ENCODE data around the gene ADCY7. TPM values are rescaled to one million over a fixed set of nuclear protein-coding genes. Genes with fewer than 3 reads are reported as not detected.

Gene ADCY7
- total RNA-seq, 1 donor from 2014 or later: 30.3 TPM

DNA sequence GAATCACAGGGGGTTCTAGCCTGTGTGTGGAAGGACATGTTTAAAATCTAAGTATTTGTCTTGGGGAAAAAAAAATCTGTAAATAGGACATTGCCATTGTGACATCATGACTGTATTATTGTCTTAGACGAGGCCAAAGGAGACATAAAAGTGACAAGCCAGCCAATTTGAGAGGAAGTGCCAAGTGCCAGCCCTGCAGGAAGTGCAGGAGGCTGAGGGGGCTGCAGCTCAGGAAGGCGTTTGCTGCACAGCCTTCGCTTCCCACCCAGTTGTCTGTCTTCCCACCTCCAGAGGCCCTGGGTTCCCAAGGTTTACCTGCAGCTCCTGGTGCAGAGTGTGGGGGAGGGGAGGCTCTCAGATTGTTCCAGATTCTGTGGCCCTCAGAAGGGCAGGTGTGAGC, 1.3 kb downstream of the ADCY7 start:
- peaks cover 6% of the 10 kb centered on the region for H3K36me3 Mint-ChIP-seq (ENCODE audit: low read depth, unreplicated experiment)
- H3K79me2 ChIP-seq (ENCODE audit: insufficient read depth, low read length): peaks cover 23% of the 10 kb centered on the region
- peaks cover 6% of the 10 kb centered on the region for H4K20me1 ChIP-seq (ENCODE audit: insufficient read depth, low read length)
- H3K27ac ChIP-seq (ENCODE audit: low read depth, low read length): no peak overlapping the region
- no peak overlapping the region for H3K4me3 ChIP-seq (ENCODE audit: insufficient read depth, low read depth, low read length)
- no peak for DNase-seq (ENCODE audit: low read depth)
- TF ChIP-seq, protein P1, sequence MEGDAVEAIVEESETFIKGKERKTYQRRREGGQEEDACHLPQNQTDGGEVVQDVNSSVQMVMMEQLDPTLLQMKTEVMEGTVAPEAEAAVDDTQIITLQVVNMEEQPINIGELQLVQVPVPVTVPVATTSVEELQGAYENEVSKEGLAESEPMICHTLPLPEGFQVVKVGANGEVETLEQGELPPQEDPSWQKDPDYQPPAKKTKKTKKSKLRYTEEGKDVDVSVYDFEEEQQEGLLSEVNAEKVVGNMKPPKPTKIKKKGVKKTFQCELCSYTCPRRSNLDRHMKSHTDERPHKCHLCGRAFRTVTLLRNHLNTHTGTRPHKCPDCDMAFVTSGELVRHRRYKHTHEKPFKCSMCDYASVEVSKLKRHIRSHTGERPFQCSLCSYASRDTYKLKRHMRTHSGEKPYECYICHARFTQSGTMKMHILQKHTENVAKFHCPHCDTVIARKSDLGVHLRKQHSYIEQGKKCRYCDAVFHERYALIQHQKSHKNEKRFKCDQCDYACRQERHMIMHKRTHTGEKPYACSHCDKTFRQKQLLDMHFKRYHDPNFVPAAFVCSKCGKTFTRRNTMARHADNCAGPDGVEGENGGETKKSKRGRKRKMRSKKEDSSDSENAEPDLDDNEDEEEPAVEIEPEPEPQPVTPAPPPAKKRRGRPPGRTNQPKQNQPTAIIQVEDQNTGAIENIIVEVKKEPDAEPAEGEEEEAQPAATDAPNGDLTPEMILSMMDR (IDR thresholded peaks at IDR 0.05; ENCODE audit: insufficient read depth, low read depth, low read length): no peak
- no peak for TF ChIP-seq EZH2 (IDR thresholded peaks at IDR 0.05; ENCODE audit: insufficient read depth, low read length)
- peaks cover 21% of the 10 kb centered on the region for H3K4me1 Mint-ChIP-seq (ENCODE audit: low read depth, unreplicated experiment)
- peak overlapping the region; percentile 88 for H3K4me2 ChIP-seq (ENCODE audit: low read length)
- no peak overlapping the region for H2AFZ ChIP-seq (ENCODE audit: low read depth, low read length)
- H3K36me3 ChIP-seq (ENCODE audit: insufficient read depth, low read length): no peaks in the 10 kb centered on the region
- H3K4me3 Mint-ChIP-seq (ENCODE audit: unreplicated experiment): no peak overlapping the region
- H3K9ac ChIP-seq (ENCODE audit: low read length): no peak overlapping the region
- FAIRE-seq: no peak
- H3K27me3 Mint-ChIP-seq (ENCODE audit: low read depth, unreplicated experiment): no peaks in the 10 kb centered on the region
- H3K27ac Mint-ChIP-seq (ENCODE audit: unreplicated experiment): no peak overlapping the region
- no peaks in the 10 kb centered on the region for H3K27me3 ChIP-seq (ENCODE audit: insufficient read depth, low read length)
- H3K9me3 Mint-ChIP-seq (ENCODE audit: unreplicated experiment): no peaks in the 10 kb centered on the region
- no peaks in the 10 kb centered on the region for H3K9me3 ChIP-seq (ENCODE audit: insufficient read depth, low read depth, low read length)
- H3K4me1 ChIP-seq (ENCODE audit: insufficient read depth, low read length): peaks cover 21% of the 10 kb centered on the region

- Histone ChIP-seq H3K27ac (ENCODE audit: low read depth, low read length) (no peak overlapping the region), H3K4me1 (ENCODE audit: insufficient read depth, low read length) (peaks cover 21% of the 10 kb centered on the region), H3K9me3 (ENCODE audit: insufficient read depth, low read depth, low read length) (no peaks in the 10 kb centered on the region), H3K4me3 (ENCODE audit: insufficient read depth, low read depth, low read length) (no peak overlapping the region), H3K27me3 (ENCODE audit: insufficient read depth, low read length) (no peaks in the 10 kb centered on the region), H2AFZ (ENCODE audit: low read depth, low read length) (no peak overlapping the region), H4K20me1 (ENCODE audit: insufficient read depth, low read length) (peaks cover 13% of the 10 kb centered on the region), H3K4me2 (ENCODE audit: low read length) (no peak overlapping the region), H3K36me3 (ENCODE audit: insufficient read depth, low read length) (no peaks in the 10 kb centered on the region), H3K79me2 (ENCODE audit: insufficient read depth, low read length) (peaks cover 27% of the 10 kb centered on the region), H3K9ac (ENCODE audit: low read length) (no peak overlapping the region)
- DNase-seq (ENCODE audit: low read depth) (no peak), FAIRE-seq (no peak)
- no peak for TF ChIP-seq EZH2 (IDR thresholded peaks at IDR 0.05; ENCODE audit: insufficient read depth, low read length)
- TF ChIP-seq, protein P1 (IDR thresholded peaks at IDR 0.05; ENCODE audit: insufficient read depth, low read depth, low read length): no peak
- Mint-ChIP-seq H3K36me3 (ENCODE audit: low read depth, unreplicated experiment) (peaks cover 6% of the 10 kb centered on the region), H3K4me3 (ENCODE audit: unreplicated experiment) (no peak overlapping the region), H3K4me1 (ENCODE audit: low read depth, unreplicated experiment) (peaks cover 21% of the 10 kb centered on the region), H3K9me3 (ENCODE audit: unreplicated experiment) (no peaks in the 10 kb centered on the region), H3K27me3 (ENCODE audit: low read depth, unreplicated experiment) (no peaks in the 10 kb centered on the region), H3K27ac (ENCODE audit: unreplicated experiment) (no peak overlapping the region)
Measured at GRCh38 chr16:50268352-50268751, 2.0 kb downstream of the ADCY7 start.

- Mint-ChIP-seq H3K4me1 (ENCODE audit: low read depth, unreplicated experiment) (peaks cover 16% of the 10 kb centered on the region), H3K36me3 (ENCODE audit: low read depth, unreplicated experiment) (peaks cover 2% of the 10 kb centered on the region), H3K27me3 (ENCODE audit: low read depth, unreplicated experiment) (no peaks in the 10 kb centered on the region), H3K4me3 (ENCODE audit: unreplicated experiment) (no peak overlapping the region), H3K27ac (ENCODE audit: unreplicated experiment) (no peak overlapping the region), H3K9me3 (ENCODE audit: unreplicated experiment) (no peaks in the 10 kb centered on the region)
- Histone ChIP-seq H3K4me2 (ENCODE audit: low read length) (no peak overlapping the region), H3K79me2 (ENCODE audit: insufficient read depth, low read length) (peaks cover 27% of the 10 kb centered on the region), H3K4me3 (ENCODE audit: insufficient read depth, low read depth, low read length) (no peak overlapping the region), H3K27ac (ENCODE audit: low read depth, low read length) (no peak overlapping the region), H3K9ac (ENCODE audit: low read length) (no peak overlapping the region), H3K4me1 (ENCODE audit: insufficient read depth, low read length) (peaks cover 21% of the 10 kb centered on the region), H3K27me3 (ENCODE audit: insufficient read depth, low read length) (no peaks in the 10 kb centered on the region), H3K9me3 (ENCODE audit: insufficient read depth, low read depth, low read length) (no peaks in the 10 kb centered on the region), H3K36me3 (ENCODE audit: insufficient read depth, low read length) (no peaks in the 10 kb centered on the region), H2AFZ (ENCODE audit: low read depth, low read length) (no peak overlapping the region), H4K20me1 (ENCODE audit: insufficient read depth, low read length) (peaks cover 20% of the 10 kb centered on the region)
- no peak for DNase-seq (ENCODE audit: low read depth)
- TF ChIP-seq, protein P1 (IDR thresholded peaks at IDR 0.05; ENCODE audit: insufficient read depth, low read depth, low read length): no peak
- no peak for TF ChIP-seq EZH2 (IDR thresholded peaks at IDR 0.05; ENCODE audit: insufficient read depth, low read length)
- FAIRE-seq: no peak
Measured at GRCh38 chr16:50269061-50269705, 2.8 kb downstream of the ADCY7 start.
